ENCODE data around the gene RPL39L.

The RPL39L gene

DNA sequence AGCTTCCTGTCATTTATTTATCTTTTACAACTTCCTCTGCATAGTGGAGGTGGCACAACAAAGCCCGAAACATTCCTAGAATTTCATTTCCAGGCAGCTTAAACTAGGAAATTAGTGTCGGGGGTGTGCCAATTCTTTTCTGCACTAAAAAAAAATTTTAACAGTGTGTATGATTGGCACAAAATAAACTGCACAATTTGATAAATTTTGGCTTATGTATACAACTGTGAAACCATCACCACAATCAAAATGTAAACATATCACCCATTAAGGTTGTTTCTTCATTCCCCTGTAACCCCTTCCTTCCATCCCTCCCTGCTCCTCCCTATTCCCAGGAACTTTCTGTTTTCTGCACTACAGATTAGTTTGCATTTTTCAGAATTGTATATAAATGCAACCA, 54.7 kb downstream of the RPL39L start:
- H3K4me2 ChIP-seq (ENCODE audit: low read depth, low read length), result no peak overlapping the region
- H3K27ac ChIP-seq (ENCODE audit: low read length), result no peak overlapping the region

DNA sequence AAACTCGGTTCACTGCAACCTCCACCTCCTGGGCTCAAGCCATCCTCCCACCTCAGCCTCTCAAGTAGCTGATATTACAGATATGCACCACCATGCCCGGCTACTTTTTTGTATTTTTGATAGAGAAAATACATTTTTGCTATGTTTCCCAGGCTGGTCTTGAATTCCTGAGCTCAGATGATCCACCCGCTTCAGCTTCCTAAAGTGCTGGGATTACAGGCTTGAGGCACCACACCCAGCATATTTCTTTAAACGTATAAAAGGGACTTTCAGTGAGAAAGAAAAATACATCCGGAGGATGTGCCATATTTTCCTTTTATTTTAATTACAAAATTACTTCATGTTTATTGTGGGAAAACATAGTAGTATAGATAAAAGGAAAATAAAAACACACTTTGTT, 55.2 kb downstream of the RPL39L start:
- peaks cover 12% of the 10 kb centered on the region for H3K4me1 ChIP-seq (ENCODE audit: low read length)
- no peaks in the 10 kb centered on the region for H3K9me3 ChIP-seq (replicated peaks; ENCODE audit: insufficient read depth, low read length)
- H3K9ac ChIP-seq (ENCODE audit: low read length), result no peak overlapping the region
- H3K36me3 ChIP-seq (replicated peaks; ENCODE audit: insufficient read depth, low read length), result no peaks in the 10 kb centered on the region
- H3K27me3 ChIP-seq (replicated peaks; ENCODE audit: insufficient read depth, low read length), result no peaks in the 10 kb centered on the region
- H3K4me3 ChIP-seq (ENCODE audit: low read length), result no peak overlapping the region
- no peaks in the 10 kb centered on the region for H4K20me1 ChIP-seq (ENCODE audit: insufficient read depth, low read length)
- H2AFZ ChIP-seq (ENCODE audit: low read length), result no peak overlapping the region
- no peaks in the 10 kb centered on the region for H3K79me2 ChIP-seq (ENCODE audit: low read length)
- no peak for TF ChIP-seq EZH2phosphoT487 (IDR thresholded peaks at IDR 0.05; ENCODE audit: low read length)
- H3K4me2 ChIP-seq (ENCODE audit: low read depth, low read length), result no peak overlapping the region
- no peak for DNase-seq
- peaks cover 9% of the 10 kb centered on the region for H3F3A ChIP-seq (ENCODE audit: insufficient read depth, low read length)
- H3K9me2 ChIP-seq (replicated peaks; ENCODE audit: insufficient read depth, low read length), result no peaks in the 10 kb centered on the region
- H3K27ac ChIP-seq (ENCODE audit: low read length), result no peak overlapping the region

More for the DNA sequence above, 54.7 kb downstream of the RPL39L start:
- Histone ChIP-seq H2AFZ (ENCODE audit: low read length) (no peak overlapping the region), H3K36me3 (replicated peaks; ENCODE audit: insufficient read depth, low read length) (no peaks in the 10 kb centered on the region), H3K27me3 (replicated peaks; ENCODE audit: insufficient read depth, low read length) (no peaks in the 10 kb centered on the region), H3F3A (ENCODE audit: insufficient read depth, low read length) (peaks cover 13% of the 10 kb centered on the region), H3K79me2 (ENCODE audit: low read length) (no peaks in the 10 kb centered on the region), H3K9ac (ENCODE audit: low read length) (no peak overlapping the region), H3K4me3 (ENCODE audit: low read length) (no peak overlapping the region), H3K9me3 (replicated peaks; ENCODE audit: insufficient read depth, low read length) (no peaks in the 10 kb centered on the region), H4K20me1 (ENCODE audit: insufficient read depth, low read length) (no peaks in the 10 kb centered on the region), H3K4me1 (ENCODE audit: low read length) (peaks cover 16% of the 10 kb centered on the region), H3K9me2 (replicated peaks; ENCODE audit: insufficient read depth, low read length) (no peaks in the 10 kb centered on the region)
- DNase-seq, result no peak
- no peak for TF ChIP-seq EZH2 (optimal IDR thresholded peaks at IDR 0.05; ENCODE audit: low read depth, low read length)
- TF ChIP-seq, protein P1, sequence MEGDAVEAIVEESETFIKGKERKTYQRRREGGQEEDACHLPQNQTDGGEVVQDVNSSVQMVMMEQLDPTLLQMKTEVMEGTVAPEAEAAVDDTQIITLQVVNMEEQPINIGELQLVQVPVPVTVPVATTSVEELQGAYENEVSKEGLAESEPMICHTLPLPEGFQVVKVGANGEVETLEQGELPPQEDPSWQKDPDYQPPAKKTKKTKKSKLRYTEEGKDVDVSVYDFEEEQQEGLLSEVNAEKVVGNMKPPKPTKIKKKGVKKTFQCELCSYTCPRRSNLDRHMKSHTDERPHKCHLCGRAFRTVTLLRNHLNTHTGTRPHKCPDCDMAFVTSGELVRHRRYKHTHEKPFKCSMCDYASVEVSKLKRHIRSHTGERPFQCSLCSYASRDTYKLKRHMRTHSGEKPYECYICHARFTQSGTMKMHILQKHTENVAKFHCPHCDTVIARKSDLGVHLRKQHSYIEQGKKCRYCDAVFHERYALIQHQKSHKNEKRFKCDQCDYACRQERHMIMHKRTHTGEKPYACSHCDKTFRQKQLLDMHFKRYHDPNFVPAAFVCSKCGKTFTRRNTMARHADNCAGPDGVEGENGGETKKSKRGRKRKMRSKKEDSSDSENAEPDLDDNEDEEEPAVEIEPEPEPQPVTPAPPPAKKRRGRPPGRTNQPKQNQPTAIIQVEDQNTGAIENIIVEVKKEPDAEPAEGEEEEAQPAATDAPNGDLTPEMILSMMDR (IDR thresholded peaks at IDR 0.05; ENCODE audit: low read length), result no peak
- TF ChIP-seq EZH2phosphoT487 (IDR thresholded peaks at IDR 0.05; ENCODE audit: low read length), result no peak

DNA sequence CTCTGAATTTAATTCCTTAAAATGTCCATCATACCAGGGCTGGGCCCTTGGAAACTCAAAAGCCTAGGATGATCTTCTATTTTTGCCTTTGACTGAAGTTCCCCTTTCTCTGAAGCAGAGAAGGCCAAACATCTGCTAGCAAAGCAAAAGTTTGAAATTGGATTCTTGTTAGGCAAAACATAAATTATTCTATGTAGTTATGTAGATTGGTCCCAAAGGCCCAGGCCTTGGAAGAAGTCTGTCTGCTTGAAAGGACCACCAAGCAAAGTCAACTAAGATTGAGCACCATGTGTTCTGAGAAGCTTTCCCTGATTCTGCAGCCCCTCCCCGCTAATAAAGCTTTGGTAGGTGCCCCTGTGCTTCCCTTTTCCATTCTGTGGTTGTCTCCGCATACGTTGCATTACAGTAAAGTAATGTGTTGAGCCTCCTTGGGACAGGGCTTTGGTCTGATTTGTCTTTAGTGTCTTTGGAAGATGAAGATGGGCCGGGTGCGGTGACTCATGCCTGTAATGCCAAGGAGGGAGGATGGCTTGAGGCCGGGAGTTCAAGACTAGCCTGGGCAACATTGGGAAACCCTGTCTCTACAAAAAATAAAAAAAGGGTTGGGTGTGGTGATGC, 56.4 kb downstream of the RPL39L start:
- Histone ChIP-seq H3K36me3 (replicated peaks; ENCODE audit: insufficient read depth, low read length) (peaks cover 5% of the 10 kb centered on the region; the same call in 1 of the 2 replicates), H4K20me1 (ENCODE audit: insufficient read depth, low read length) (no peaks in the 10 kb centered on the region), H3K79me2 (ENCODE audit: low read length) (no peaks in the 10 kb centered on the region), H3K9ac (ENCODE audit: low read length) (no peak overlapping the region), H3K27ac (ENCODE audit: low read length) (no peak overlapping the region), H3K4me3 (ENCODE audit: low read length) (no peak overlapping the region), H3K9me3 (replicated peaks; ENCODE audit: insufficient read depth, low read length) (no peaks in the 10 kb centered on the region), H3K27me3 (replicated peaks; ENCODE audit: insufficient read depth, low read length) (no peaks in the 10 kb centered on the region), H3K4me2 (ENCODE audit: low read depth, low read length) (no peak overlapping the region), H3K9me2 (replicated peaks; ENCODE audit: insufficient read depth, low read length) (no peaks in the 10 kb centered on the region), H2AFZ (ENCODE audit: low read length) (no peak overlapping the region), H3F3A (ENCODE audit: insufficient read depth, low read length) (peaks cover 11% of the 10 kb centered on the region), H3K4me1 (ENCODE audit: low read length) (no peaks in the 10 kb centered on the region)
- DNase-seq, result no peak
- TF ChIP-seq EZH2 (optimal IDR thresholded peaks at IDR 0.05; ENCODE audit: low read depth, low read length) (no peak), EZH2phosphoT487 (IDR thresholded peaks at IDR 0.05; ENCODE audit: low read length) (no peak)
- TF ChIP-seq, protein P1 (IDR thresholded peaks at IDR 0.05; ENCODE audit: low read length), result no peak

DNA sequence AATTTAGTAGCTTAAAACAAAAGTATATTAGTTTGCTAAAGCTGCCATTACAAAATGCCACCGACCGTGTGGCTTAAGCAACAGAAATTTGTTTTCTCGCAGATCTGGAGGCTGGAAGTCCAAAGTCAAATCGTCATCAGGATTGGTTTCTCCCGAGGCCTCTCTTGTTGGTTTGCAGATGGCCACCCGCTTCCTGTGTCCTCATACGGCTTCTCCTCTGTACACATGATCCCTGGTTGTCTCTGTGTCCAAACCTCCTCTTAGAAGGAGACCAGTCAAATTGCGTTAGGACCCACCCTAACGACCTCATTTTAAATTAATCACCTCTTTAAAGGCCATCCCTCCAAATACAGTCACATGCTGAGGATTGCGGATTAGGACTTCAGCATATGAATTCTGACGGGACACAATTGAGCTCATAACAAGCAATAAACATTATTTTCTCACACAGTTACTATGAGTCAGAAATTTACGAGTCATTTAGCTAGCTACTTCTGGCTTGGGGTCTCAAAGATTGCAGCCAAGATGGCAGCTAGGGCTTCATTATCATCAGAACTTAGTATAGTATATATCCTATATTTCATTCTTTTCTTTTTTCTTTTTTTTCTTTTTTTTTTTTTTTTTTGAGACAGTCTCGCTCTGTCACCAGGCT, 58.4 kb downstream of the RPL39L start:
- Histone ChIP-seq H3K4me2 (ENCODE audit: low read depth, low read length) (no peak overlapping the region), H3K4me3 (ENCODE audit: low read length) (no peak overlapping the region), H3K9me3 (replicated peaks; ENCODE audit: insufficient read depth, low read length) (no peaks in the 10 kb centered on the region), H3K79me2 (ENCODE audit: low read length) (peaks cover 13% of the 10 kb centered on the region), H4K20me1 (ENCODE audit: insufficient read depth, low read length) (no peaks in the 10 kb centered on the region), H3K9me2 (replicated peaks; ENCODE audit: insufficient read depth, low read length) (no peaks in the 10 kb centered on the region), H3K36me3 (replicated peaks; ENCODE audit: insufficient read depth, low read length) (peaks cover 16% of the 10 kb centered on the region; the same call in 1 of the 2 replicates), H3K9ac (ENCODE audit: low read length) (no peak overlapping the region), H2AFZ (ENCODE audit: low read length) (no peak overlapping the region), H3K4me1 (ENCODE audit: low read length) (no peaks in the 10 kb centered on the region), H3F3A (ENCODE audit: insufficient read depth, low read length) (peaks cover 19% of the 10 kb centered on the region), H3K27me3 (replicated peaks; ENCODE audit: insufficient read depth, low read length) (no peaks in the 10 kb centered on the region), H3K27ac (ENCODE audit: low read length) (no peak overlapping the region)
- DNase-seq, result no peak
- TF ChIP-seq EZH2 (optimal IDR thresholded peaks at IDR 0.05; ENCODE audit: low read depth, low read length) (no peak), EZH2phosphoT487 (IDR thresholded peaks at IDR 0.05; ENCODE audit: low read length) (no peak)
- TF ChIP-seq, protein P1 (IDR thresholded peaks at IDR 0.05; ENCODE audit: low read length), result no peak

Measured in MM.1S (cell line).